ENCODE results near the gene ADAMTSL3.

ADAMTSL3 gene

DNA sequence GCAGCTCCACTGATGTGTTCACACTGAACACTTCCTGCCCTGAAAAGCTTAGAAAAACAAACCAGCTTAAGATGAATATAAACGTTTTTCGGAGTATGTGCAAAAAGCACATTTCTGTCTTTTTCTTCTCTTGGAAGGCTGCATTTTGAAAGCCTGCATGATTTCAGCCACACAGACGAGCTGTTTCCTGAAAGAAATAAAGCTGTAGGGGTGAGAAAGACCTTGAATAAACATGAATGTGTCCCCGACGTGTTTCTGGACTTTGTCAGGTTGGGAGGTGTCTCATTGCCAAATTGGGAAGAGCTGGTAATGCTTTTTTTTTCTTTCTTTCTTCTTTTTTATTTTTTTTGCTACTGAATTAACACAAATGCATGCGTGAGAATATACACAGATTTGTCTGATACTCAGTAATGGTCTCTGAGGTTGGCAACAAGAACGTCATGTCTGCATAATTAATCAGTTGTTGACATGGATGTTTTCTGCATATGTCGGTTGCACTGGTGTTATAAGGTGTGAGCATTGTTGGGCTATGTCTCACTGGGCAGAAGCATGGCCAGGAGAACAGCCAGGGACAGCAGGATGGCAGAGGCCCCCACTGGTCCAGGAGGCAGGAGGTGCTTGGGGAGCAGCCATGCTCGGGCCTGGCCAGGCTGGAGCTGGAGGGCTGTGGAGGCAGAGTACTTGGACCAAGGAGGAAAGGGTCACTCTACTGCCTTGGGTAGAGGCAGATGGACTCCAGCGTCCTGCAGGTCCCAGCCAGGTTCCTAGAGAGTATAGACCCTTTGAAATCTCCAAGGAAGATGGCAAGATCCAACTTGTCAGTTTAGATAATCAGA is 39.0 kb downstream of the ADAMTSL3 start:
- H3K9ac ChIP-seq (ENCODE audit: low read depth, low read length, poor library complexity) = no peak overlapping the region
- no peak overlapping the region for H3K23ac ChIP-seq (ENCODE audit: low read depth, low read length, poor library complexity)
- no CpG with 5 or more reads among the region's 10 CpGs for WGBS, 2 donors (ENCODE audit: extremely low coverage in 2 of 2, insufficient read length in 2 of 2, insufficient replicate concordance in 1 of 2)
- H3K18ac ChIP-seq (ENCODE audit: low read length) = no peak overlapping the region
- H3K4me1 ChIP-seq (ENCODE audit: control insufficient read depth in 2 of 2, insufficient read depth in 1 of 2, low read depth in 1 of 2, low read length in 2 of 2) = peaks cover 0 to 3% of the 10 kb centered on the region in 2 donors
- H3K36me3 ChIP-seq (replicated peaks in 1 of 2; ENCODE audit: control insufficient read depth in 2 of 2, insufficient read depth in 2 of 2, low read length in 2 of 2) = no peaks in the 10 kb centered on the region
- no peak overlapping the region for H3K4me2 ChIP-seq (ENCODE audit: insufficient read depth, low read length, poor library complexity, severe bottlenecking)
- no peak overlapping the region for H2AK5ac ChIP-seq (ENCODE audit: low read depth, low read length)
- DNase-seq (ENCODE audit: low spot score) = no peak
- H4K91ac ChIP-seq (ENCODE audit: low read depth, low read length, poor library complexity) = no peak overlapping the region
- H2BK15ac ChIP-seq (ENCODE audit: low read length) = no peak overlapping the region
- no peak overlapping the region for H2AFZ ChIP-seq (ENCODE audit: low read length)
- H2BK120ac ChIP-seq (ENCODE audit: low read depth, low read length) = no peak overlapping the region
- H2BK5ac ChIP-seq (ENCODE audit: low read length) = no peak overlapping the region
- H2BK12ac ChIP-seq (ENCODE audit: low read length) = no peak overlapping the region
- H3K9me3 ChIP-seq (replicated peaks in 1 of 2; ENCODE audit: control insufficient read depth in 2 of 2, insufficient read depth in 1 of 2, low read depth in 1 of 2, low read length in 2 of 2) = no peaks in the 10 kb centered on the region
- no peaks in the 10 kb centered on the region for H3K79me1 ChIP-seq (ENCODE audit: low read depth, low read length)
- no peak overlapping the region for H3K27ac ChIP-seq (replicated peaks; ENCODE audit: low read length)
- peaks cover 0 to 3% (median 0%) of the 10 kb centered on the region in 3 experiments for H3K27me3 ChIP-seq (ENCODE audit: control insufficient read depth in 3 of 3, insufficient read depth in 3 of 3, low read depth in 1 of 3, low read length in 3 of 3)
- H3K14ac ChIP-seq (ENCODE audit: low read length) = no peak overlapping the region
- H3K4me3 ChIP-seq (ENCODE audit: low read length in 2 of 2) = no peak overlapping the region
- no peak overlapping the region for H4K8ac ChIP-seq (ENCODE audit: low read depth, low read length)
- H3K4ac ChIP-seq (ENCODE audit: low read length) = no peak overlapping the region

DNA sequence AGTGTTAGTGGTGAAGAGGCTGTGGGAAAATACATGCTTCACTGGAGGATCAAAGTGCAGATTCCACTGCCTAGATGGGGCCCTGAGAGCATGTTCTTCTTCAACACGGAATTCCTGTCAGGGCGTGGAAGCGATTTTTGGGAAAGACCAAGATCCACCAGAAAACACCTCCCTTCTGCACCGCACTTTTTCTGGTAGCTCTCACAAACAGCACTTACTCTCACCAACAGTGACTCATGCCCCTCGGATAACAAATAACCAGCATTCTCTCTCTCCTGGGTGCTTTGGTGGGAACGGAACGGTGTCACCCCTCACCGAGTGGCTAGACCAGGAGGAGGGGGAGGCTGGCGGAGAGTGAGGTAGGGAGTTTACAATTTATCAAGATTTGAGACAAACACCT is 40.1 kb downstream of the ADAMTSL3 start:
- no peak overlapping the region for H3K27ac ChIP-seq (replicated peaks; ENCODE audit: low read length)

DNA sequence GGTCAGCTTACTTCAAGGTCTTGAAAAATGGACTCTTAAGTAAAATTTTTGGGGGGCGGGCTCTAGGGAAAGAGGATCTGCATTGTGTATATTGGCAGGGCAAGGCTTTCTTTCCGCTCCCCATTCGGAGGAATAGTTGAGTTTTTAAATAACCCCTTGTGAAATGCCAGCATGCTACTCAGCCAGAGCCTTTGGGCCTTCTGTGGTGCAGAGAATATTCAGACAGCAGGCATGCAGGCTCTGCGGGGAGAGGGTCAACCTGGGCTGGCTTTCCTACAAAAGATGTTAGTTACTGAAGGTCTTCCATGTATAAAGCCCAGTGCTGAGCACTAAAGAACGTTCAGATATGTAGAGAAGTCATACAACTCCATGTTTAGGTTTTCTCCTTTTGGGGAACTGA is 40.6 kb downstream of the ADAMTSL3 start:
- Histone ChIP-seq H3K79me1 (ENCODE audit: low read depth, low read length) (no peaks in the 10 kb centered on the region), H3K9ac (ENCODE audit: low read depth, low read length, poor library complexity) (no peak overlapping the region), H3K4ac (ENCODE audit: low read length) (no peak overlapping the region), H3K23ac (ENCODE audit: low read depth, low read length, poor library complexity) (no peak overlapping the region), H3K4me2 (ENCODE audit: insufficient read depth, low read length, poor library complexity, severe bottlenecking) (no peak overlapping the region), H2AK5ac (ENCODE audit: low read depth, low read length) (no peak overlapping the region), H2BK12ac (ENCODE audit: low read length) (no peak overlapping the region), H2BK5ac (ENCODE audit: low read length) (no peak overlapping the region), H3K36me3 (replicated peaks in 1 of 2; ENCODE audit: control insufficient read depth in 2 of 2, insufficient read depth in 2 of 2, low read length in 2 of 2) (no peaks in the 10 kb centered on the region), H3K4me1 (ENCODE audit: control insufficient read depth in 2 of 2, insufficient read depth in 1 of 2, low read depth in 1 of 2, low read length in 2 of 2) (peaks cover 0 to 3% of the 10 kb centered on the region in 2 donors), H2BK15ac (ENCODE audit: low read length) (no peak overlapping the region), H4K91ac (ENCODE audit: low read depth, low read length, poor library complexity) (no peak overlapping the region), H3K14ac (ENCODE audit: low read length) (no peak overlapping the region), H3K27ac (replicated peaks; ENCODE audit: low read length) (no peak overlapping the region), H3K18ac (ENCODE audit: low read length) (no peak overlapping the region), H3K4me3 (ENCODE audit: low read length in 2 of 2) (no peak overlapping the region), H3K9me3 (replicated peaks in 1 of 2; ENCODE audit: control insufficient read depth in 2 of 2, insufficient read depth in 1 of 2, low read depth in 1 of 2, low read length in 2 of 2) (no peaks in the 10 kb centered on the region), H2BK120ac (ENCODE audit: low read depth, low read length) (no peak overlapping the region), H4K8ac (ENCODE audit: low read depth, low read length) (no peak overlapping the region), H2AFZ (ENCODE audit: low read length) (no peak overlapping the region), H3K27me3 (ENCODE audit: control insufficient read depth in 3 of 3, insufficient read depth in 3 of 3, low read depth in 1 of 3, low read length in 3 of 3) (peaks cover 0 to 3% (median 0%) of the 10 kb centered on the region in 3 experiments)
- no peak for DNase-seq (ENCODE audit: low spot score)
- no CpG with 5 or more reads among the region's 5 CpGs for WGBS, 2 donors (ENCODE audit: extremely low coverage in 2 of 2, insufficient read length in 2 of 2, insufficient replicate concordance in 1 of 2)

More for the DNA sequence above, 40.1 kb downstream of the ADAMTSL3 start:
- no peak overlapping the region for H3K4ac ChIP-seq (ENCODE audit: low read length)
- peak overlapping the region; percentile 60 for H3K18ac ChIP-seq (ENCODE audit: low read length)
- H2BK15ac ChIP-seq (ENCODE audit: low read length) = no peak overlapping the region
- no peak overlapping the region for H3K9ac ChIP-seq (ENCODE audit: low read depth, low read length, poor library complexity)
- H3K36me3 ChIP-seq (replicated peaks in 1 of 2; ENCODE audit: control insufficient read depth in 2 of 2, insufficient read depth in 2 of 2, low read length in 2 of 2) = no peaks in the 10 kb centered on the region
- H2AK5ac ChIP-seq (ENCODE audit: low read depth, low read length) = no peak overlapping the region
- DNase-seq (ENCODE audit: low spot score) = no peak
- H3K27me3 ChIP-seq (ENCODE audit: control insufficient read depth in 3 of 3, insufficient read depth in 3 of 3, low read depth in 1 of 3, low read length in 3 of 3) = peaks cover 0 to 3% (median 0%) of the 10 kb centered on the region in 3 experiments
- no CpG with 5 or more reads among the region's 9 CpGs for WGBS, 2 donors (ENCODE audit: extremely low coverage in 2 of 2, insufficient read length in 2 of 2, insufficient replicate concordance in 1 of 2)
- no peak overlapping the region for H3K23ac ChIP-seq (ENCODE audit: low read depth, low read length, poor library complexity)
- H3K79me1 ChIP-seq (ENCODE audit: low read depth, low read length) = no peaks in the 10 kb centered on the region
- H3K4me1 ChIP-seq (ENCODE audit: control insufficient read depth in 2 of 2, insufficient read depth in 1 of 2, low read depth in 1 of 2, low read length in 2 of 2) = peaks cover 0 to 3% of the 10 kb centered on the region in 2 donors
- no peak overlapping the region for H3K4me3 ChIP-seq (ENCODE audit: low read length in 2 of 2)
- no peak overlapping the region for H3K14ac ChIP-seq (ENCODE audit: low read length)
- H2BK12ac ChIP-seq (ENCODE audit: low read length) = no peak overlapping the region
- H3K9me3 ChIP-seq (replicated peaks in 1 of 2; ENCODE audit: control insufficient read depth in 2 of 2, insufficient read depth in 1 of 2, low read depth in 1 of 2, low read length in 2 of 2) = no peaks in the 10 kb centered on the region
- H2BK120ac ChIP-seq (ENCODE audit: low read depth, low read length) = no peak overlapping the region
- no peak overlapping the region for H2AFZ ChIP-seq (ENCODE audit: low read length)
- H4K8ac ChIP-seq (ENCODE audit: low read depth, low read length) = no peak overlapping the region
- H3K4me2 ChIP-seq (ENCODE audit: insufficient read depth, low read length, poor library complexity, severe bottlenecking) = no peak overlapping the region
- H4K91ac ChIP-seq (ENCODE audit: low read depth, low read length, poor library complexity) = no peak overlapping the region
- no peak overlapping the region for H2BK5ac ChIP-seq (ENCODE audit: low read length)

DNA sequence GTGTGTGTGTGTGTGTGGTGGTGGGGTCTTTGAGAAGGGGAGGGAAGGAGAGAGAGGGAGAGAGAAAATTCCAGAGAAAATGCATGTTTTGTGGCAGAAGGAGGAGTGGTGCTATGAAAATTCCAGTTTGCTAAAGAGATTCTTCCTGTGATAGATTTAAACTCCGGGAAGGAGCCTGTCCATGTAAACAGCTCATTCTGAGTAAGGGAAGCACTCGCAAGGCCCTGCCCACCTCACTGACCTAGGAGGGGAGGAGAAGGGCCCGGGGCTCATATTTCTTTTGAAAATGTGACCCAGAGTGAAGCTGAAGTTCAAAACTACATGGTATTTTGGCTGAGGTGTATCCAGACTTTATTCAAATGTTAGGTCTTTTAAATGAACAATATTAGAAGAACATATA is 41.3 kb downstream of the ADAMTSL3 start:
- Histone ChIP-seq H2AK5ac (ENCODE audit: low read depth, low read length) (no peak overlapping the region), H4K8ac (ENCODE audit: low read depth, low read length) (no peak overlapping the region), H3K4me2 (ENCODE audit: insufficient read depth, low read length, poor library complexity, severe bottlenecking) (no peak overlapping the region), H3K4me3 (ENCODE audit: low read length in 2 of 2) (no peak overlapping the region), H3K18ac (ENCODE audit: low read length) (no peak overlapping the region), H3K23ac (ENCODE audit: low read depth, low read length, poor library complexity) (no peak overlapping the region), H3K4me1 (ENCODE audit: control insufficient read depth in 2 of 2, insufficient read depth in 1 of 2, low read depth in 1 of 2, low read length in 2 of 2) (peaks cover 0 to 3% of the 10 kb centered on the region in 2 donors), H2BK12ac (ENCODE audit: low read length) (no peak overlapping the region), H3K9me3 (replicated peaks in 1 of 2; ENCODE audit: control insufficient read depth in 2 of 2, insufficient read depth in 1 of 2, low read depth in 1 of 2, low read length in 2 of 2) (no peaks in the 10 kb centered on the region), H2AFZ (ENCODE audit: low read length) (no peak overlapping the region), H2BK5ac (ENCODE audit: low read length) (no peak overlapping the region), H3K27me3 (ENCODE audit: control insufficient read depth in 3 of 3, insufficient read depth in 3 of 3, low read depth in 1 of 3, low read length in 3 of 3) (peaks cover 0 to 3% (median 0%) of the 10 kb centered on the region in 3 experiments), H3K14ac (ENCODE audit: low read length) (no peak overlapping the region), H4K91ac (ENCODE audit: low read depth, low read length, poor library complexity) (no peak overlapping the region), H3K79me1 (ENCODE audit: low read depth, low read length) (no peaks in the 10 kb centered on the region), H3K27ac (replicated peaks; ENCODE audit: low read length) (no peak overlapping the region), H2BK120ac (ENCODE audit: low read depth, low read length) (no peak overlapping the region), H3K4ac (ENCODE audit: low read length) (no peak overlapping the region), H3K9ac (ENCODE audit: low read depth, low read length, poor library complexity) (no peak overlapping the region), H2BK15ac (ENCODE audit: low read length) (no peak overlapping the region), H3K36me3 (replicated peaks in 1 of 2; ENCODE audit: control insufficient read depth in 2 of 2, insufficient read depth in 2 of 2, low read length in 2 of 2) (no peaks in the 10 kb centered on the region)
- no peak for DNase-seq (ENCODE audit: low spot score)
- WGBS, 2 donors (ENCODE audit: extremely low coverage in 2 of 2, insufficient read length in 2 of 2, insufficient replicate concordance in 1 of 2) = no CpG with 5 or more reads among the region's 3 CpGs
